Uterus (tissue), 4 donors: ENCODE measurements around the gene DRC7. TPM values are rescaled to one million over a fixed set of nuclear protein-coding genes. Genes with fewer than 3 reads are reported as not detected.

ENCODE experiments used
- DNase-seq, 2 donors: peaks; one replicate each; pipeline ENCODE4 v3.0.0-alpha.2; 2019 to 2020
- H3K27ac ChIP-seq, 2 donors: fragments of 200-600 bp; sonication (generic); 1 replicate in 1 of 2; 2 replicates in 1 of 2; pipeline ENCODE4 v1.5.1; 2016 to 2018
- H3K27me3 ChIP-seq, 2 donors: fragments of 200-600 bp; sonication (generic); one replicate each; pipeline ENCODE4 v1.5.1; 2018 to 2019; ENCODE audit warnings: control low read depth in 1 of 2
- H3K36me3 ChIP-seq, 2 donors: fragments of 200-600 bp; sonication (generic); one replicate each; pipeline ENCODE4 v1.5.1; 2019; ENCODE audit warnings: control low read depth in 1 of 2
- H3K4me1 ChIP-seq, 2 donors: fragments of 200-600 bp; sonication (generic); one replicate each; pipeline ENCODE4 v1.5.1; 2018 to 2019; ENCODE audit warnings: control low read depth in 1 of 2
- H3K4me3 ChIP-seq, 2 donors: fragments of 200-600 bp; sonication (generic); 1 replicate in 1 of 2; 2 replicates in 1 of 2; pipeline ENCODE4 v1.5.1; 2018 to 2019; ENCODE audit warnings: mild to moderate bottlenecking in 1 of 2
- H3K9me3 ChIP-seq, 2 donors: fragments of 200-600 bp; sonication (generic); one replicate each; pipeline ENCODE4 v1.5.1; 2019; ENCODE audit warnings: control low read depth in 1 of 2
- CTCF ChIP-seq, 4 experiments: fragments of 200-600 bp in 2 of 4; fragments of 450-650 bp in 2 of 4; sonication (generic) in 2 of 4; IDR thresholded peaks; one replicate each; pipeline ENCODE4 v1.5.1; 2016 to 2019; ENCODE audit warnings: antibody characterized with exemption in 4 of 4, mild to moderate bottlenecking in 2 of 4, moderate library complexity in 1 of 4
- POLR2A ChIP-seq, 2 donors: fragments of 450-650 bp; IDR thresholded peaks; one replicate each; pipeline ENCODE4 v1.6.1; 2016; ENCODE audit warnings: antibody characterized with exemption in 2 of 2, mild to moderate bottlenecking in 1 of 2, moderate library complexity in 1 of 2
- intact Hi-C: fragments of 100-400 bp; cut with DNase I; formaldehyde crosslinking; loops from one replicate; pipeline ENCODE4 v1.15.1; 2023; ENCODE audit warnings: low total_unique reads
- total RNA-seq, 4 donors: library from RNA; depleted of rRNA in 3 of 4; stranded (reverse); fragments of >200 nt in 3 of 4; gene quantifications; one replicate each; pipeline versions ENCODE4 v1.1.0 to v1.2.4, GENCODE V29; 2014 to 2023
- donor health status: DM: yes; HTN: yes; CAD: no.

Gene DRC7
- total RNA-seq, 4 donors from 2014 or later = 0.18 to 5.4 TPM; not detected in 2

- H3K9me3 ChIP-seq = no peaks in the 10 kb centered on the region
- DNase-seq = no peak
- TF ChIP-seq POLR2A (IDR thresholded peaks at IDR 0.05) = no peak
- no peaks in the 10 kb centered on the region for H3K27me3 ChIP-seq
- no peaks in the 10 kb centered on the region for H3K4me1 ChIP-seq
- H3K36me3 ChIP-seq = no peaks in the 10 kb centered on the region
- no peak overlapping the region for H3K4me3 ChIP-seq
- intact Hi-C loops = no loop called here
- H3K27ac ChIP-seq = no peak overlapping the region
These were observed 12.1 kb downstream of the DRC7 start for GRCh38 chr16:57706717-57707116.

- Histone ChIP-seq H3K27me3 (no peaks in the 10 kb centered on the region), H3K27ac (no peak overlapping the region), H3K9me3 (no peaks in the 10 kb centered on the region), H3K4me1 (no peaks in the 10 kb centered on the region), H3K36me3 (no peaks in the 10 kb centered on the region), H3K4me3 (no peak overlapping the region)
- DNase-seq = no peak
- no peak for TF ChIP-seq POLR2A (IDR thresholded peaks at IDR 0.05)
- TF ChIP-seq CTCF (IDR thresholded peaks at IDR 0.05) = no peak
- intact Hi-C loops = no loop called here
These were observed 12.7 kb downstream of the DRC7 start for GRCh38 chr16:57707331-57707730.

GRCh38 chr16:57708168-57708567 is 13.6 kb downstream of the DRC7 start:
- Histone ChIP-seq H3K27ac (no peak overlapping the region), H3K36me3 (no peaks in the 10 kb centered on the region), H3K27me3 (no peaks in the 10 kb centered on the region), H3K4me1 (no peaks in the 10 kb centered on the region), H3K4me3 (no peak overlapping the region), H3K9me3 (no peaks in the 10 kb centered on the region)
- no peak for DNase-seq
- intact Hi-C loops = no loop called here
- TF ChIP-seq POLR2A (IDR thresholded peaks at IDR 0.05) = no peak
- no peak for TF ChIP-seq CTCF (IDR thresholded peaks at IDR 0.05)

- DNase-seq = no peak
- Histone ChIP-seq H3K4me3 (no peak overlapping the region), H3K4me1 (no peaks in the 10 kb centered on the region), H3K36me3 (no peaks in the 10 kb centered on the region), H3K9me3 (no peaks in the 10 kb centered on the region), H3K27me3 (no peaks in the 10 kb centered on the region), H3K27ac (no peak overlapping the region)
- TF ChIP-seq POLR2A (IDR thresholded peaks at IDR 0.05) (no peak), CTCF (IDR thresholded peaks at IDR 0.05) (no peak)
- intact Hi-C loops = no loop called here
These were observed 15.1 kb downstream of the DRC7 start for GRCh38 chr16:57709663-57710062.

- DNase-seq = no peak
- Histone ChIP-seq H3K36me3 (no peaks in the 10 kb centered on the region), H3K4me1 (no peaks in the 10 kb centered on the region)
These were observed 16.7 kb downstream of the DRC7 start for GRCh38 chr16:57711346-57711745.

More at GRCh38 chr16:57711346-57711745, 16.7 kb downstream of the DRC7 start:
- Histone ChIP-seq H3K9me3 (no peaks in the 10 kb centered on the region), H3K27me3 (no peaks in the 10 kb centered on the region), H3K4me3 (no peak overlapping the region), H3K27ac (no peak overlapping the region)
- TF ChIP-seq CTCF (IDR thresholded peaks at IDR 0.05) = no peak
- no peak for TF ChIP-seq POLR2A (IDR thresholded peaks at IDR 0.05)
- intact Hi-C loops = no loop called here
